HG03432 (cell line): ENCODE data around the gene DENND1C.

Experiments
- ATAC-seq: cut with Tn5 transposase; IDR thresholded peaks from one replicate; pipeline ENCODE4 v1.9.1; 2021; ENCODE audit warnings: mild to moderate bottlenecking, moderate library complexity; ENCODE audit not compliant: unreplicated experiment

DENND1C gene

GRCh38 chr19:6425732-6426620 lies 55.6 kb downstream of the DENND1C start:
- no peak for ATAC-seq

- ATAC-seq = peak; percentile 86
Measured at GRCh38 chr19:6424939-6425731, 56.5 kb downstream of the DENND1C start.

- ATAC-seq = no peak
Measured at GRCh38 chr19:6424195-6424938, 57.2 kb downstream of the DENND1C start, which contains the start of gene KHSRP. Gene KHSRP, minus strand, starts transcription at chr19:6424811. Its CDS starts 110 bp downstream, at chr19:6424701.

- no peak for ATAC-seq
Measured at GRCh38 chr19:6423499-6424194, 57.9 kb downstream of the DENND1C start.

- no peak for ATAC-seq
Measured at GRCh38 chr19:6421075-6422014, 60.2 kb downstream of the DENND1C start.

- ATAC-seq = no peak
Measured at GRCh38 chr19:6418562-6418932, 63.0 kb downstream of the DENND1C start.

- ATAC-seq = no peak
Measured at GRCh38 chr19:6417713-6418561, 63.6 kb downstream of the DENND1C start.
